ENCODE measurements around the gene CDK5. TPM values are rescaled to one million over a fixed set of nuclear protein-coding genes. Genes with fewer than 3 reads are reported as not detected.

Gene CDK5
- total RNA-seq, 1 experiment from 2014 or later: 29.3 TPM

DNA sequence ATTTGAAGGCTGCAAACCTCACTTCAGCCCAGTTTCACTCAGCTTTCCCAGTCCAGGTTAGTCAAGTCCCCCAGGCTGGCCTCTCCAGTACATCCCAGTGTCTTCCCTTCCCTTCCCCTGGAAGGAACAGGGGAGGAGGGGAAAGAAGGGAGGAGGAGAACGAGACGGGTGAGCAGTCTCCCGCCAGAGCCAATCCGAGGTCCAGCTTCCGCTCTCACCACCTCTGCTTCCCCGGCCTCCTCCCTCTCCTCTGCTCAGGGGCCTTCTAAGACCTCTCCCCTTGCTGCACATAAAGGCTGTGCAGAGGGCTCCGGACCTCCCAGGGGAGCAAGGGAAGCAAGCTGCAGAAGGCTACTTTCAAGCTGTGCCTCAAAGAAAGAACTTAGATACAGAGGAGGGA, 37.5 kb downstream of the CDK5 start:
- Histone ChIP-seq H3K4me3 (no peak overlapping the region), H3K27me3 (replicated peaks) (peaks cover 43% of the 10 kb centered on the region), H3K4me1 (replicated peaks) (peaks cover 11% of the 10 kb centered on the region), H3K36me3 (no peaks in the 10 kb centered on the region), H3K27ac (no peak overlapping the region), H3K9me3 (replicated peaks) (peaks cover 7% of the 10 kb centered on the region; the same call in 1 of the 2 replicates)
- no peak for DNase-seq (ENCODE audit: low read depth in 1 of 2, low spot score in 2 of 2)

- DNase-seq (ENCODE audit: low read depth in 1 of 2, low spot score in 2 of 2): no peak
- H3K27ac ChIP-seq: no peak overlapping the region
- H3K4me1 ChIP-seq (replicated peaks): peaks cover 13% of the 10 kb centered on the region
- H3K9me3 ChIP-seq (replicated peaks): peaks cover 7% of the 10 kb centered on the region; the same call in 1 of the 2 replicates
- H3K4me3 ChIP-seq: no peak overlapping the region
- no peaks in the 10 kb centered on the region for H3K36me3 ChIP-seq
- peaks cover 46% of the 10 kb centered on the region for H3K27me3 ChIP-seq (replicated peaks)
These were observed 38.6 kb downstream of the CDK5 start for GRCh38 chr7:151019130-151019447.

- H3K9me3 ChIP-seq (replicated peaks): peaks cover 7% of the 10 kb centered on the region; the same call in 1 of the 2 replicates
- no peak overlapping the region for H3K4me3 ChIP-seq
- peaks cover 18% of the 10 kb centered on the region for H3K4me1 ChIP-seq (replicated peaks)
- no peaks in the 10 kb centered on the region for H3K36me3 ChIP-seq
- no peak overlapping the region for H3K27ac ChIP-seq
- H3K27me3 ChIP-seq (replicated peaks): peaks cover 50% of the 10 kb centered on the region
- DNase-seq (ENCODE audit: low read depth in 1 of 2, low spot score in 2 of 2): no peak
These were observed 39.1 kb downstream of the CDK5 start for GRCh38 chr7:151018421-151019129.

DNA sequence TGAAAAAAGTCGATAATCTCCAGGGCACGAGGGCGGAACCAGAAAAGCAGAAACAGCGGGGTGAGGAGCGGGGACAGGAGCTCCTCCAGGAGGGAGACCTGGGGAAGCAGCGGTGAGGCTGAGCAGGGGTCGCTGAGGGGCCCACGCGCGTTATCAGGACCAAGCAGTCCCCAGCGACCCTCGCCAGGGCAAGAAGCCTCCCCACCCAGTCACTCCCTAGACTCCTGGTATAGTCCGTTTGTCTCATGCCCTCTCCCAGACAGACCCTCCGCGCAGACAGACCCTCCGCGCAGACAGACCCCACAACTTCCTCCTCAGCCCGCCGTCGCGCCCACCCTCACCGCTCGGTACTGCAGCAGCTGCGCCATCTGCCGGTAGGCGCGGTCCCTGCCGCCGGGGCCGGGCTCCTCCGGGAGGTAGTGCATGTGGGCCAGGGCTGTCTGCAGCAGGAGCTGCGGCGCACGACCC, 39.7 kb downstream of the CDK5 start:
- Histone ChIP-seq H3K4me1 (replicated peaks) (peaks cover 22% of the 10 kb centered on the region), H3K9me3 (replicated peaks) (peaks cover 7% of the 10 kb centered on the region; the same call in 1 of the 2 replicates), H3K4me3 (no peak overlapping the region), H3K36me3 (no peaks in the 10 kb centered on the region), H3K27ac (no peak overlapping the region), H3K27me3 (replicated peaks) (peaks cover 51% of the 10 kb centered on the region)
- peak; percentile 42 to 72 for DNase-seq (ENCODE audit: low read depth in 1 of 2, low spot score in 2 of 2)

- Histone ChIP-seq H3K27ac (no peak overlapping the region), H3K36me3 (no peaks in the 10 kb centered on the region), H3K27me3 (replicated peaks) (peaks cover 55% of the 10 kb centered on the region), H3K9me3 (replicated peaks) (peaks cover 7% of the 10 kb centered on the region; the same call in 1 of the 2 replicates), H3K4me3 (no peak overlapping the region), H3K4me1 (replicated peaks) (peaks cover 27% of the 10 kb centered on the region)
- no peak for DNase-seq (ENCODE audit: low read depth in 1 of 2, low spot score in 2 of 2)
These were observed 40.2 kb downstream of the CDK5 start for GRCh38 chr7:151017370-151017952.

DNA sequence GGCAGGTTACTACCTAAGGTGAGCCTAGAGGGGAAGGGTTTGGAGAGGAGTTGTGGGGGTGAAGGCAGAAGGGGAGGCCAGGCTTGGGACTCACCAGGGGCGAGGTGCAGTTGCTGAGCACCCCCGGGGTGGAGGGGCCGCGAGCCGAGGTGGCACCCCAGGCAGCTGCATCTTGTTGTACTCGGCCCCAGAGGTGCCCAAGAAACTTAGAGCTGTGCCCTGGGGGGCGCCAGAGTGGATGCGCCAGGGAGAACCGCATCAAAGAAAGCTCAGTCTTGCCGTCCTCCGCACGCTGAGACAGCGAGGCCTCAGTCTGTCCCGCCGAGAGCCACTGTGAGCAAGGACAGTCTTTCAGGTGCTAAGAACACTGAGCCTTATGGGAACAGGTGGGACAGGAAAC, 40.8 kb downstream of the CDK5 start:
- Histone ChIP-seq H3K9me3 (replicated peaks) (peaks cover 7% of the 10 kb centered on the region; the same call in 1 of the 2 replicates), H3K36me3 (no peaks in the 10 kb centered on the region), H3K4me3 (no peak overlapping the region), H3K27me3 (replicated peaks) (peaks cover 58% of the 10 kb centered on the region), H3K4me1 (replicated peaks) (peaks cover 32% of the 10 kb centered on the region), H3K27ac (no peak overlapping the region)
- no peak for DNase-seq (ENCODE audit: low read depth in 1 of 2, low spot score in 2 of 2)

GRCh38 chr7:151016505-151016904, 41.2 kb downstream of the CDK5 start:
- DNase-seq (ENCODE audit: low read depth in 1 of 2, low spot score in 2 of 2): no peak
- Histone ChIP-seq H3K27me3 (replicated peaks) (peaks cover 58% of the 10 kb centered on the region), H3K4me1 (replicated peaks) (peaks cover 35% of the 10 kb centered on the region), H3K4me3 (no peak overlapping the region), H3K9me3 (replicated peaks) (peaks cover 7% of the 10 kb centered on the region; the same call in 1 of the 2 replicates), H3K27ac (no peak overlapping the region), H3K36me3 (no peaks in the 10 kb centered on the region)

- Histone ChIP-seq H3K4me3 (no peak overlapping the region), H3K27ac (no peak overlapping the region), H3K9me3 (replicated peaks) (peaks cover 7% of the 10 kb centered on the region; the same call in 1 of the 2 replicates), H3K36me3 (no peaks in the 10 kb centered on the region), H3K4me1 (replicated peaks) (peaks cover 35% of the 10 kb centered on the region), H3K27me3 (replicated peaks) (peaks cover 55% of the 10 kb centered on the region)
- DNase-seq (ENCODE audit: low read depth in 1 of 2, low spot score in 2 of 2): no peak
These were observed 41.7 kb downstream of the CDK5 start for GRCh38 chr7:151015967-151016366.

DNA sequence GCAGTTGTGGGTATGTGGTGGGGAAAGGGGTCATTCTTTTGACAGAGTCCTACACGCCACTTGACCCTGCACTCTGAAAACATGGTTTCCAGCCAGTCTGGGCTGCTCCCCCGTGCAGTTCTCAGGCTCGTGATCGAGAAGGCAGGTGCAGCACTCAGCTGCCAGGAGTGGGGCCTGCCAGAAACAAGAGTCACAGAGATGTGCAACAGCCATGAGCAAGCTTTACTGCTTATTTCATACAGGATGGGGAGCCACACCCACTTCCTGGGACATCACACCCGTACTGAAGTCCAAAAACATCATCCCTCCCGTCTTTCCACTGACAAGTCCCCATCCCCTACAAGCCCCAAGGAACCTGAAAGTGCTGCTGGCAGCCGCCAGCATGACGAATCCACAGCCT, 42.7 kb downstream of the CDK5 start:
- DNase-seq (ENCODE audit: low read depth in 1 of 2, low spot score in 2 of 2): no peak
- Histone ChIP-seq H3K4me3 (no peak overlapping the region), H3K27ac (no peak overlapping the region), H3K36me3 (no peaks in the 10 kb centered on the region), H3K27me3 (replicated peaks) (peaks cover 49% of the 10 kb centered on the region), H3K4me1 (replicated peaks) (peaks cover 35% of the 10 kb centered on the region), H3K9me3 (replicated peaks) (peaks cover 7% of the 10 kb centered on the region; the same call in 1 of the 2 replicates)

- H3K4me1 ChIP-seq (replicated peaks): peaks cover 34% of the 10 kb centered on the region
- H3K36me3 ChIP-seq: no peaks in the 10 kb centered on the region
- no peak overlapping the region for H3K27ac ChIP-seq
These were observed 43.8 kb downstream of the CDK5 start for GRCh38 chr7:151013733-151014497.

GRCh38 chr7:151013356-151013732, 44.4 kb downstream of the CDK5 start:
- no peak overlapping the region for H3K4me3 ChIP-seq
- peaks cover 5% of the 10 kb centered on the region for H3K9me3 ChIP-seq (replicated peaks)

More at GRCh38 chr7:151013733-151014497, 43.8 kb downstream of the CDK5 start:
- Histone ChIP-seq H3K9me3 (replicated peaks) (peaks cover 6% of the 10 kb centered on the region), H3K27me3 (replicated peaks) (peaks cover 39% of the 10 kb centered on the region), H3K4me3 (peak overlapping the region; percentile 15; the same call in 1 of the 2 replicates)
- DNase-seq (ENCODE audit: low read depth in 1 of 2, low spot score in 2 of 2): peak; percentile 22 to 83

GRCh38 chr7:151012911-151013347, 44.8 kb downstream of the CDK5 start:
- Histone ChIP-seq H3K27ac (no peak overlapping the region), H3K4me1 (replicated peaks) (peaks cover 24% of the 10 kb centered on the region), H3K4me3 (no peak overlapping the region), H3K27me3 (replicated peaks) (peaks cover 30% of the 10 kb centered on the region), H3K36me3 (no peaks in the 10 kb centered on the region), H3K9me3 (replicated peaks) (peaks cover 5% of the 10 kb centered on the region; the same call in 1 of the 2 replicates)
- peak in 1 of 2 experiments; percentile 40 for DNase-seq (ENCODE audit: low read depth in 1 of 2, low spot score in 2 of 2)

More at GRCh38 chr7:151013356-151013732, 44.4 kb downstream of the CDK5 start:
- Histone ChIP-seq H3K27me3 (replicated peaks) (peaks cover 33% of the 10 kb centered on the region), H3K36me3 (no peaks in the 10 kb centered on the region), H3K27ac (no peak overlapping the region), H3K4me1 (replicated peaks) (peaks cover 28% of the 10 kb centered on the region)
- DNase-seq (ENCODE audit: low read depth in 1 of 2, low spot score in 2 of 2): no peak

DNA sequence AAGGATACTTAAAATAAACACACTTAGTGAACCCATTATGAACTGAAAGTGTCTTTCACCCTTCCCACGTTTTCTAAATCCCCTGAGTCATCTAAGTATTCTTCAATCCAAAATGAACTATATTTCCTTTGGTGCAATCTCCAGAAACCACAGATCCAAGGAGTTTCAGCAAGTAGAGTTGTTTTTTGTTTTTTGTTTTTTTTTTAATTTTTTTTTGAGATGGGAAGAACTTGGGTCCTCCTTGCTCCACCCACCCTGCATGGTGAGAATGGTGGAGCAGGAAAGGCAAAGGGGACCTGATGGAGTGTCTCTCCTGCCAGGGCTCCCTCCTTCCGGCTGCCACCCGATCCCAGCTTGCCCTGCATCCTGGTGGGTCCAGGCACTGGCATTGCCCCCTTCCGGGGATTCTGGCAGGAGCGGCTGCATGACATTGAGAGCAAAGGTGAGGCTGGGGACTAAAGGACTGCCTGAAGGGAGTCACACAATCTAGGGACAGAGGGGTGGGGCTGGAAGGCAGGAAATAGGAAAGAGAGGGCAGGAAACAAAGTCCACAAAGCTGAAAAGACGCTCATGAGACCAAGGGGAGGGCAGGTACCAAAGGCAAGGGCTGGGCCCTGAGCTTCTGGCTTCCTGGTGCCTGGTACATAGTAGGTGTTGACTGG, 45.5 kb downstream of the CDK5 start:
- peaks cover 24% of the 10 kb centered on the region for H3K4me1 ChIP-seq (replicated peaks)

More for the DNA sequence above, 45.5 kb downstream of the CDK5 start:
- Histone ChIP-seq H3K36me3 (no peaks in the 10 kb centered on the region), H3K27ac (no peak overlapping the region), H3K4me3 (no peak overlapping the region), H3K9me3 (replicated peaks) (peaks cover 5% of the 10 kb centered on the region; the same call in 1 of the 2 replicates), H3K27me3 (replicated peaks) (peaks cover 30% of the 10 kb centered on the region)
- peak in 1 of 2 experiments; percentile 22 for DNase-seq (ENCODE audit: low read depth in 1 of 2, low spot score in 2 of 2)
